ENCODE measurements around the gene EXOC3L1. TPM values are rescaled to one million over a fixed set of nuclear protein-coding genes. Genes with fewer than 3 reads are reported as not detected.

EXOC3L1 gene
- total and polyA plus RNA-seq, 2 of the 13 experiments (the other 11 are each of a cell fraction or from before 2014, with no cell fraction given) = 0.12 TPM; not detected in 1

DNA sequence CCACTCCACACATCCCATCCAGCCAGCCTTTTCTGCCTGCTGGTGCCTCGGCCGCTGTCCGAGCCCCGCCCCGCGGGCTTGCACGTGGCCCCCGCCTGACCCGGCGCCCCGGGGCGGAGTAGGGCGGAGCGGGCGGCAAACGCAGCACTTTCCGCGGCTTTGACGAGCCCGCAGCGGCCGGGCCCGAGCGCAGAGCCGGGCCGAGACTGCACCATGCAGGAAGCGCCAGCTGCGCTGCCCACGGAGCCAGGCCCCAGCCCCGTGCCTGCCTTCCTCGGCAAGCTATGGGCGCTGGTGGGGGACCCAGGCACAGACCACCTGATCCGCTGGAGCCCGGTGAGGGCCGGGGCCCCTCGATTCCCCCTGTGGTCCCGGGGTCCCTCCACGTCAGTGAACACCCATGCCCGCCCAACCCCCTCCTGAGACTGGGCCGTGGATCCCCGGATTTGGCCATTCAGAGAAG lies 25.3 kb downstream of the EXOC3L1 start, which contains the start of gene HSF4 (continued):
- TF ChIP-seq ZNF180 (CRISPR knock-in tag; IDR thresholded peaks at IDR 0.05; ENCODE audit: borderline replicate concordance, low read depth) = no peak
- peak; percentile 65; the same call in 1 of the 2 replicates for TF ChIP-seq ZNF614 (CRISPR knock-in tag; IDR thresholded peaks at IDR 0.05; ENCODE audit: borderline replicate concordance)
- TF ChIP-seq, protein P1, sequence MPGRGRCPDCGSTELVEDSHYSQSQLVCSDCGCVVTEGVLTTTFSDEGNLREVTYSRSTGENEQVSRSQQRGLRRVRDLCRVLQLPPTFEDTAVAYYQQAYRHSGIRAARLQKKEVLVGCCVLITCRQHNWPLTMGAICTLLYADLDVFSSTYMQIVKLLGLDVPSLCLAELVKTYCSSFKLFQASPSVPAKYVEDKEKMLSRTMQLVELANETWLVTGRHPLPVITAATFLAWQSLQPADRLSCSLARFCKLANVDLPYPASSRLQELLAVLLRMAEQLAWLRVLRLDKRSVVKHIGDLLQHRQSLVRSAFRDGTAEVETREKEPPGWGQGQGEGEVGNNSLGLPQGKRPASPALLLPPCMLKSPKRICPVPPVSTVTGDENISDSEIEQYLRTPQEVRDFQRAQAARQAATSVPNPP (CRISPR knock-in tag; IDR thresholded peaks at IDR 0.05) = peak; percentile 51; the same call in 1 of the 2 replicates
- TF ChIP-seq, protein P2, sequence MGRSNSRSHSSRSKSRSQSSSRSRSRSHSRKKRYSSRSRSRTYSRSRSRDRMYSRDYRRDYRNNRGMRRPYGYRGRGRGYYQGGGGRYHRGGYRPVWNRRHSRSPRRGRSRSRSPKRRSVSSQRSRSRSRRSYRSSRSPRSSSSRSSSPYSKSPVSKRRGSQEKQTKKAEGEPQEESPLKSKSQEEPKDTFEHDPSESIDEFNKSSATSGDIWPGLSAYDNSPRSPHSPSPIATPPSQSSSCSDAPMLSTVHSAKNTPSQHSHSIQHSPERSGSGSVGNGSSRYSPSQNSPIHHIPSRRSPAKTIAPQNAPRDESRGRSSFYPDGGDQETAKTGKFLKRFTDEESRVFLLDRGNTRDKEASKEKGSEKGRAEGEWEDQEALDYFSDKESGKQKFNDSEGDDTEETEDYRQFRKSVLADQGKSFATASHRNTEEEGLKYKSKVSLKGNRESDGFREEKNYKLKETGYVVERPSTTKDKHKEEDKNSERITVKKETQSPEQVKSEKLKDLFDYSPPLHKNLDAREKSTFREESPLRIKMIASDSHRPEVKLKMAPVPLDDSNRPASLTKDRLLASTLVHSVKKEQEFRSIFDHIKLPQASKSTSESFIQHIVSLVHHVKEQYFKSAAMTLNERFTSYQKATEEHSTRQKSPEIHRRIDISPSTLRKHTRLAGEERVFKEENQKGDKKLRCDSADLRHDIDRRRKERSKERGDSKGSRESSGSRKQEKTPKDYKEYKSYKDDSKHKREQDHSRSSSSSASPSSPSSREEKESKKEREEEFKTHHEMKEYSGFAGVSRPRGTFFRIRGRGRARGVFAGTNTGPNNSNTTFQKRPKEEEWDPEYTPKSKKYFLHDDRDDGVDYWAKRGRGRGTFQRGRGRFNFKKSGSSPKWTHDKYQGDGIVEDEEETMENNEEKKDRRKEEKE (IDR thresholded peaks at IDR 0.05) = no peak
- no peak for TF ChIP-seq ZNF10 (CRISPR knock-in tag; IDR thresholded peaks at IDR 0.05; ENCODE audit: borderline replicate concordance, low read depth)
- TF ChIP-seq, protein P3, sequence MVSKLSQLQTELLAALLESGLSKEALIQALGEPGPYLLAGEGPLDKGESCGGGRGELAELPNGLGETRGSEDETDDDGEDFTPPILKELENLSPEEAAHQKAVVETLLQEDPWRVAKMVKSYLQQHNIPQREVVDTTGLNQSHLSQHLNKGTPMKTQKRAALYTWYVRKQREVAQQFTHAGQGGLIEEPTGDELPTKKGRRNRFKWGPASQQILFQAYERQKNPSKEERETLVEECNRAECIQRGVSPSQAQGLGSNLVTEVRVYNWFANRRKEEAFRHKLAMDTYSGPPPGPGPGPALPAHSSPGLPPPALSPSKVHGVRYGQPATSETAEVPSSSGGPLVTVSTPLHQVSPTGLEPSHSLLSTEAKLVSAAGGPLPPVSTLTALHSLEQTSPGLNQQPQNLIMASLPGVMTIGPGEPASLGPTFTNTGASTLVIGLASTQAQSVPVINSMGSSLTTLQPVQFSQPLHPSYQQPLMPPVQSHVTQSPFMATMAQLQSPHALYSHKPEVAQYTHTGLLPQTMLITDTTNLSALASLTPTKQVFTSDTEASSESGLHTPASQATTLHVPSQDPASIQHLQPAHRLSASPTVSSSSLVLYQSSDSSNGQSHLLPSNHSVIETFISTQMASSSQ (IDR thresholded peaks at IDR 0.05; ENCODE audit: low read depth) = no peak; the same call in 1 of the 2 replicates
- TF ChIP-seq, protein P3 (CRISPR knock-in tag; IDR thresholded peaks at IDR 0.05; ENCODE audit: borderline replicate concordance) = 0 out of 2 replicates have a peak, but pooled peaks have one; percentile 78
- TF ChIP-seq, protein P4, sequence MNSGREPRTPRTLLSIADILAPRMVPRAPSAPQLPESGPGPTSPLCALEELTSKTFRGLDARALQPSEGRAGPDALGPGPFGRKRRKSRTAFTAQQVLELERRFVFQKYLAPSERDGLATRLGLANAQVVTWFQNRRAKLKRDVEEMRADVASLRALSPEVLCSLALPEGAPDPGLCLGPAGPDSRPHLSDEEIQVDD (CRISPR knock-in tag; IDR thresholded peaks at IDR 0.05; ENCODE audit: borderline replicate concordance) = no peak; the same call in 1 of the 2 replicates
- TF ChIP-seq ZNF713 (CRISPR knock-in tag; IDR thresholded peaks at IDR 0.05) = peak; percentile 75; the same call in 1 of the 2 replicates
- TF ChIP-seq, protein P5, sequence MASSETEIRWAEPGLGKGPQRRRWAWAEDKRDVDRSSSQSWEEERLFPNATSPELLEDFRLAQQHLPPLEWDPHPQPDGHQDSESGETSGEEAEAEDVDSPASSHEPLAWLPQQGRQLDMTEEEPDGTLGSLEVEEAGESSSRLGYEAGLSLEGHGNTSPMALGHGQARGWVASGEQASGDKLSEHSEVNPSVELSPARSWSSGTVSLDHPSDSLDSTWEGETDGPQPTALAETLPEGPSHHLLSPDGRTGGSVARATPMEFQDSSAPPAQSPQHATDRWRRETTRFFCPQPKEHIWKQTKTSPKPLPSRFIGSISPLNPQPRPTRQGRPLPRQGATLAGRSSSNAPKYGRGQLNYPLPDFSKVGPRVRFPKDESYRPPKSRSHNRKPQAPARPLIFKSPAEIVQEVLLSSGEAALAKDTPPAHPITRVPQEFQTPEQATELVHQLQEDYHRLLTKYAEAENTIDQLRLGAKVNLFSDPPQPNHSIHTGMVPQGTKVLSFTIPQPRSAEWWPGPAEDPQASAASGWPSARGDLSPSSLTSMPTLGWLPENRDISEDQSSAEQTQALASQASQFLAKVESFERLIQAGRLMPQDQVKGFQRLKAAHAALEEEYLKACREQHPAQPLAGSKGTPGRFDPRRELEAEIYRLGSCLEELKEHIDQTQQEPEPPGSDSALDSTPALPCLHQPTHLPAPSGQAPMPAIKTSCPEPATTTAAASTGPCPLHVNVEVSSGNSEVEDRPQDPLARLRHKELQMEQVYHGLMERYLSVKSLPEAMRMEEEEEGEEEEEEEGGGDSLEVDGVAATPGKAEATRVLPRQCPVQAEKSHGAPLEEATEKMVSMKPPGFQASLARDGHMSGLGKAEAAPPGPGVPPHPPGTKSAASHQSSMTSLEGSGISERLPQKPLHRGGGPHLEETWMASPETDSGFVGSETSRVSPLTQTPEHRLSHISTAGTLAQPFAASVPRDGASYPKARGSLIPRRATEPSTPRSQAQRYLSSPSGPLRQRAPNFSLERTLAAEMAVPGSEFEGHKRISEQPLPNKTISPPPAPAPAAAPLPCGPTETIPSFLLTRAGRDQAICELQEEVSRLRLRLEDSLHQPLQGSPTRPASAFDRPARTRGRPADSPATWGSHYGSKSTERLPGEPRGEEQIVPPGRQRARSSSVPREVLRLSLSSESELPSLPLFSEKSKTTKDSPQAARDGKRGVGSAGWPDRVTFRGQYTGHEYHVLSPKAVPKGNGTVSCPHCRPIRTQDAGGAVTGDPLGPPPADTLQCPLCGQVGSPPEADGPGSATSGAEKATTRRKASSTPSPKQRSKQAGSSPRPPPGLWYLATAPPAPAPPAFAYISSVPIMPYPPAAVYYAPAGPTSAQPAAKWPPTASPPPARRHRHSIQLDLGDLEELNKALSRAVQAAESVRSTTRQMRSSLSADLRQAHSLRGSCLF (CRISPR knock-in tag; IDR thresholded peaks at IDR 0.05; ENCODE audit: borderline replicate concordance) = no peak
- TF ChIP-seq, protein P6, sequence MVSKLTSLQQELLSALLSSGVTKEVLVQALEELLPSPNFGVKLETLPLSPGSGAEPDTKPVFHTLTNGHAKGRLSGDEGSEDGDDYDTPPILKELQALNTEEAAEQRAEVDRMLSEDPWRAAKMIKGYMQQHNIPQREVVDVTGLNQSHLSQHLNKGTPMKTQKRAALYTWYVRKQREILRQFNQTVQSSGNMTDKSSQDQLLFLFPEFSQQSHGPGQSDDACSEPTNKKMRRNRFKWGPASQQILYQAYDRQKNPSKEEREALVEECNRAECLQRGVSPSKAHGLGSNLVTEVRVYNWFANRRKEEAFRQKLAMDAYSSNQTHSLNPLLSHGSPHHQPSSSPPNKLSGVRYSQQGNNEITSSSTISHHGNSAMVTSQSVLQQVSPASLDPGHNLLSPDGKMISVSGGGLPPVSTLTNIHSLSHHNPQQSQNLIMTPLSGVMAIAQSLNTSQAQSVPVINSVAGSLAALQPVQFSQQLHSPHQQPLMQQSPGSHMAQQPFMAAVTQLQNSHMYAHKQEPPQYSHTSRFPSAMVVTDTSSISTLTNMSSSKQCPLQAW (CRISPR knock-in tag; IDR thresholded peaks at IDR 0.05) = peak; percentile 85

Measured in HepG2 (cell line).